Osteocyte (in vitro differentiated cells): ENCODE results near the gene RHBDF1. TPM values are rescaled to one million over a fixed set of nuclear protein-coding genes. Genes with fewer than 3 reads are reported as not detected.

ENCODE experiments used
- DNase-seq: peaks from one replicate; pipeline ENCODE4 v3.0.0; 2021; ENCODE audit warnings: mixed read lengths; ENCODE audit not compliant: unreplicated experiment; ENCODE audit errors: extremely low spot score
- H3K27ac Mint-ChIP-seq: one replicate; pipeline ENCODE4 v1.8.0; 2021; ENCODE audit warnings: mild to moderate bottlenecking, mixed read lengths; ENCODE audit not compliant: unreplicated experiment
- H3K27me3 Mint-ChIP-seq: one replicate; pipeline ENCODE4 v1.8.0; 2021; ENCODE audit warnings: mixed read lengths; ENCODE audit not compliant: unreplicated experiment
- H3K36me3 Mint-ChIP-seq: one replicate; pipeline ENCODE4 v1.8.0; 2021; ENCODE audit warnings: mixed read lengths; ENCODE audit not compliant: unreplicated experiment
- H3K4me1 Mint-ChIP-seq: one replicate; pipeline ENCODE4 v1.8.0; 2021; ENCODE audit warnings: mixed read lengths; ENCODE audit not compliant: unreplicated experiment
- H3K4me3 Mint-ChIP-seq: one replicate; pipeline ENCODE4 v1.8.0; 2021; ENCODE audit warnings: mild to moderate bottlenecking, moderate library complexity, mixed read lengths; ENCODE audit not compliant: unreplicated experiment
- H3K9me3 Mint-ChIP-seq: one replicate; pipeline ENCODE4 v1.8.0; 2021; ENCODE audit warnings: mixed read lengths; ENCODE audit not compliant: unreplicated experiment
- CTCF ChIP-seq: fragments of 200-600 bp; sonication (generic); IDR thresholded peaks from 2 replicates; pipeline ENCODE4 v1.5.0; 2021; ENCODE audit warnings: antibody characterized with exemption, mild to moderate bottlenecking, moderate library complexity
- total RNA-seq: library from RNA; stranded (reverse); gene quantifications from 2 replicates; pipeline ENCODE4 v1.2.1, GENCODE V29; 2021

The RHBDF1 gene
- total RNA-seq, 1 donor from 2014 or later = 57.6 TPM

DNA sequence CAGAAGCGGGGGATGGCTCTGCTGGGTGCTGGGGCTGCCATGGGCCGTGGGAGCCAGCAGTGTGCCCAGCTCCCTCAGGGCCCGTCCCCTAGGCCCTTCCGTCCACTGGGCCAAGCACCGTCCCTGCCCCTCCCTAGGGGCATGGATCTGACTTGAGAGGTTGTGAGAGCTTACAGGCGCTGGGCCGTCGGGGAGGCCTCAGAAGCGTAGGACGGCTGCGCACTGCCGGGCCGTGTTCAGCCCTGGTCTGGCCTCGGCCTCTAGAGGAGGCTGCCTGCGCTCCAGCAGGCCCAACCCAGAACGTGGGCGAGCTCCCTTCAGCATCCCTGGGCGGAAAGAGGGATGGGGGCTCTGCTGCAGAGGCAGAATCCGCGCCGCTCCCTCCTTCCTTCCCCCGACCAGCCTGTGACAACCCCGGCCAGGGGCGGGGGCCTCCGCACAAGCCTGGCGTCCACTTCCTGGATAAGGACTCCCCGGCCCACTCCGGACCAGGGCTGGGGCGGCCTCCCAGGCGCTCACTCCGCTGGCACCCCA, 4.9 kb upstream of the RHBDF1 start:
- no peak for DNase-seq
- peaks cover 1% of the 10 kb centered on the region for H3K36me3 Mint-ChIP-seq
- no peaks in the 10 kb centered on the region for H3K27me3 Mint-ChIP-seq
- H3K9me3 Mint-ChIP-seq = no peaks in the 10 kb centered on the region
- peak overlapping the region; percentile 95 for H3K27ac Mint-ChIP-seq
- peaks cover 59% of the 10 kb centered on the region for H3K4me1 Mint-ChIP-seq
- H3K4me3 Mint-ChIP-seq = peak overlapping the region; percentile 68
- no peak for TF ChIP-seq CTCF

DNA sequence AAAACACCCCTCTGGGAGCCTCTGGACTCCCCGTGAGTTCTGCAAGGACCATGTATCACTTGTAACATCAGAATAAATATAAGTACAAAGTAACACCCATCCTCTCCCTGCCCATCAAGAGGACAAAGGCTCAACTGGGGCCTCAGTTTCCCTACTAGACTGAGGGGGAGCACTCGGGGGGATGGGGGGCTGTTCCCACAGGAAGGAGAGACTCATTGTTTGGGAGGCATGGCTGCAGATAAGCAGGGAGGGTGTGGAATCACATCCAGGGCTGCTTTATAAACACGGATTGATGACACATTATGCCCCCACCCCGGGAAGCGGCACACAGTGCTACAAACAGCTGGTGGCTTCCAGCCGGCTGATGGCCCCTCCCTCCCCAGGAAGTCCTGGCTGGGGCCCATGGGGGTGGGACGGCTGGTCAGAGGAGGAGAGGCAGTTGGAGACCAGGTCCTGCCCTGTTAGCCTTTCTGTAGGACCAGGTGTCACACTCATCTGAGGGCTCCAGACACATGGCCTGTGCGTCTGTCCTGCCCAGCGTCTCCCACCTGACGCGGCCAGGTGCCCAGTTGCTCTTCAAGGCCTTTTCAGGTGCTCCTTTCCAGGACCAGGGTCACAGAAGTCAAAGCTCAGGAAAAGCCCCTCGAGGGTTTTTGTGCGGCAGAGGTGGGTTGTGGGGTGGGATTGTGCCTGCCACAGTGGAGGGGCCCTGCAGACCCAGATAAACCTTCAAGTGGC, 4.3 kb upstream of the RHBDF1 start:
- TF ChIP-seq CTCF = no peak
- no peak for DNase-seq

GRCh38 chr16:75580-76501, 3.4 kb upstream of the RHBDF1 start:
- Mint-ChIP-seq H3K9me3 (no peaks in the 10 kb centered on the region), H3K27me3 (no peaks in the 10 kb centered on the region), H3K4me3 (peak overlapping the region; percentile 68), H3K36me3 (peaks cover 1% of the 10 kb centered on the region), H3K4me1 (peaks cover 65% of the 10 kb centered on the region), H3K27ac (peak overlapping the region; percentile 95)
- no peak for DNase-seq
- TF ChIP-seq CTCF = peak; percentile 36

More for the DNA sequence above, 4.3 kb upstream of the RHBDF1 start:
- peaks cover 59% of the 10 kb centered on the region for H3K4me1 Mint-ChIP-seq
- H3K9me3 Mint-ChIP-seq = no peaks in the 10 kb centered on the region
- no peaks in the 10 kb centered on the region for H3K27me3 Mint-ChIP-seq
- peaks cover 1% of the 10 kb centered on the region for H3K36me3 Mint-ChIP-seq
- peak overlapping the region; percentile 95 for H3K27ac Mint-ChIP-seq
- H3K4me3 Mint-ChIP-seq = peak overlapping the region; percentile 68

DNA sequence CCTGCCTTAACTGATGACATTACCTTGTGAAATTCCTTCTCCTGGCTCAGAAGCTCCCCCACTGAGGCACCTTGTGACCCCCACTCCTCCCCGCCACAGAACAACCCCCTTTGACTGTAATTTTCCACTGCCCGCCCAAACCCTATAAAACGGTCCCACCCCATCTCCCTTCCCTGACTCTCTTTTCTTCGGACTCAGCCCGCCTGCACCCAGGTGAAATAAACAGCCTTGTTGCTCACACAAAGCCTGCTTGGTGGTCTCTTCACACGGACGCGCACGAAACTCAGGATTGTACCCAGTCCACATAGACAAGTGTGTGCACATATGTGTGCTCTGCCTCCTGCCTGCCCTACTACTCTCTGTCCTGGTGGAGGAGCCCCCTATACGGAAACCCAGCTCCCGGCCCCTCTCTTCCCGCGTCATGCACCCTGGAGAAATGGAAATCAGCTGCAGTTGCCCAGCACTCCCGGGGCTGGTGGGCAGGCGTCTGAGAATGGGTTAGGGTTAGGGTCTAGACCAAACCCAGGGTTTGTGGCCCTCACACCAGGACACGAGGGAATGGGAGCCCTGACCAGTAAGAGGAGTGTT, 2.4 kb upstream of the RHBDF1 start:
- DNase-seq = no peak
- H3K36me3 Mint-ChIP-seq = peaks cover 1% of the 10 kb centered on the region
- no peak for TF ChIP-seq CTCF
- peak overlapping the region; percentile 7 for H3K4me3 Mint-ChIP-seq
- no peaks in the 10 kb centered on the region for H3K9me3 Mint-ChIP-seq
- peaks cover 72% of the 10 kb centered on the region for H3K4me1 Mint-ChIP-seq
- H3K27ac Mint-ChIP-seq = peak overlapping the region; percentile 95
- H3K27me3 Mint-ChIP-seq = no peaks in the 10 kb centered on the region
